ENCODE data around the gene USP40. TPM values are rescaled to one million over a fixed set of nuclear protein-coding genes. Genes with fewer than 3 reads are reported as not detected.

The USP40 gene
- total and polyA plus RNA-seq, 2 of the 8 experiments (the other 6 are each of a cell fraction or from before 2014, with no cell fraction given): 12.0 to 15.7 TPM

DNA sequence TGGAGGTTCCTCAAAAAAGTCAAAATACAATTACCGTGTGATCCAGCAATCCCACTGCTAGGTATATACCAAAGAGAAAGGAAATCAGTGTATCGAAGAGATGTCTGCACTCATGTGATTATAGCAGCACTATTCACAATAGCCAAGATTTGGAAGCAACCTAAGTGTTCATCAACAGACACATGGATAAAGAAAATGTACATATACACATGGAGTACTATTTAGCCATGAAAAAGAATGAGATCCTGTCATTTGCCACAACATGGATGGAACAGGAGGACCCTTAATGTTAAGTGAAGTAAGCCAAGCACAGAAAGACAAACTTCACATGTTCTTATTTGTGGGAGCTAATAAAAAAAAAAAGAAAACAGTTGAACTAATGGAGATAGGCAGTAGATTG is 133.6 kb downstream of the USP40 start:
- Histone ChIP-seq H2BK12ac (ENCODE audit: low read depth, low read length) (no peak overlapping the region), H2AFZ (ENCODE audit: low read length) (no peak overlapping the region), H3K4ac (replicated peaks; ENCODE audit: insufficient read length, low read depth, low read length) (no peak overlapping the region), H3K9ac (replicated peaks in 1 of 4; ENCODE audit: extremely low read depth in 1 of 4, low read depth in 3 of 4, low read length in 3 of 4) (no peak overlapping the region), H4K8ac (ENCODE audit: extremely low read depth, insufficient read depth, low read length) (no peak overlapping the region), H2BK20ac (ENCODE audit: low read length) (no peak overlapping the region), H3K4me3 (ENCODE audit: extremely low read depth in 1 of 4, insufficient read depth in 2 of 4, low read depth in 3 of 4, low read length in 4 of 4) (no peak overlapping the region), H2AK5ac (ENCODE audit: low read depth, low read length) (no peak overlapping the region), H3K27ac (ENCODE audit: low read depth, low read length) (no peak overlapping the region), H3K27me3 (replicated peaks in 1 of 4; ENCODE audit: control insufficient read depth in 3 of 4, extremely low read depth in 1 of 4, insufficient read depth in 3 of 4, low read length in 3 of 4) (no peaks in the 10 kb centered on the region), H3K23ac (ENCODE audit: insufficient read length) (no peak overlapping the region), H3K36me3 (ENCODE audit: control insufficient read depth in 2 of 4, insufficient read depth in 4 of 4, low read length in 3 of 4) (no peaks in the 10 kb centered on the region; a peak in 1 of 8 replicates), H2BK5ac (ENCODE audit: low read depth, low read length) (no peak overlapping the region), H3K23me2 (ENCODE audit: low read depth, low read length) (no peaks in the 10 kb centered on the region; the same call in 1 of the 2 replicates), H4K20me1 (replicated peaks in 1 of 2; ENCODE audit: control insufficient read depth in 1 of 2, insufficient read depth in 2 of 2, low read length in 2 of 2) (peaks cover 0 to 7% of the 10 kb centered on the region in 2 experiments), H3K79me2 (ENCODE audit: control insufficient read depth in 1 of 2, insufficient read depth in 2 of 2, low read length in 2 of 2) (no peaks in the 10 kb centered on the region), H4K91ac (replicated peaks; ENCODE audit: insufficient read length, low read length) (no peak overlapping the region), H2BK120ac (replicated peaks; ENCODE audit: low read depth, low read length) (no peak overlapping the region), H3K79me1 (ENCODE audit: low read depth, low read length) (peaks cover 4% of the 10 kb centered on the region), H3K56ac (replicated peaks; ENCODE audit: insufficient read length, low read depth, low read length) (no peak overlapping the region), H4K5ac (ENCODE audit: insufficient read length, low read depth, low read length) (no peak overlapping the region), H3K4me1 (replicated peaks in 1 of 4; ENCODE audit: control insufficient read depth in 3 of 4, insufficient read depth in 4 of 4, low read length in 3 of 4) (no peaks in the 10 kb centered on the region), H3K18ac (ENCODE audit: extremely low read depth, low read length) (no peak overlapping the region), H3K4me2 (ENCODE audit: insufficient read depth in 1 of 2, low read depth in 2 of 2, low read length in 2 of 2) (no peak overlapping the region), H2BK15ac (ENCODE audit: low read length) (no peak overlapping the region), H3K9me3 (ENCODE audit: insufficient read depth in 2 of 2, low read depth in 1 of 2, low read length in 1 of 2) (no peaks in the 10 kb centered on the region), H3K14ac (ENCODE audit: insufficient read length) (no peak overlapping the region)
- ChIA-PET POLR2A (ENCODE audit: partially characterized antibody) (no interaction called here), CTCF (ENCODE audit: partially characterized antibody) (interaction anchor here (0.5 to 2.4 kb wide), 5 partner anchors 16 to 210 kb away, joined by 3 to 7 read pairs (median 3); no protein-coding TSS in a partner anchor)
- DNase-seq (ENCODE audit: low read depth in 1 of 2, low spot score in 2 of 2) (no peak), FAIRE-seq (no peak)
- 100% methylated on average over 2 of the region's 2 CpGs; no CpG with 5 or more reads in 1 of the 2 experiments for WGBS, 2 experiments (ENCODE audit: extremely low coverage in 1 of 2, insufficient coverage in 1 of 2, insufficient read length in 1 of 2, insufficient replicate concordance in 2 of 2, low coverage in 1 of 2, low lambda C conversion rate in 2 of 2, missing lambda C conversion rate in 1 of 2)
- no peak for TF ChIP-seq SP4 (IDR thresholded peaks at IDR 0.05; ENCODE audit: low read length)
